Endothelial cell of umbilical vein (primary cell): ENCODE data around the gene SAT1. TPM values are rescaled to one million over a fixed set of nuclear protein-coding genes. Genes with fewer than 3 reads are reported as not detected.

ENCODE experiments used
- BruUV-seq: library from RNA; stranded (reverse); fragments of 400-500 nt; replicated peaks from 2 replicates; lab custom pipeline; 2021; lab: Mats Ljungman, UMichigan
- CTCF ChIA-PET: fragments of 300-600, 350-600 bp; sonication (Branson Sonifier 250); formaldehyde crosslinking; loops from one replicate; lab custom pipeline; 2021; ENCODE audit warnings: antibody characterized with exemption, inconsistent platforms; lab: Charles Lee
- POLR2A ChIA-PET: fragments of 300-600, 350-600 bp; sonication (Branson Sonifier 250); formaldehyde crosslinking; loops from one replicate; lab custom pipeline; 2021; ENCODE audit warnings: antibody characterized with exemption, inconsistent platforms; lab: Charles Lee
- DNase-seq: peaks from one replicate; pipeline ENCODE4 v3.0.0-alpha.2; 2011; ENCODE audit warnings: low read depth, low spot score
- FAIRE-seq: peaks from 2 replicates; lab custom pipeline; 2011; peaks lifted over from hg19 to GRCh38; lab: Jason Lieb, UNC
- H2AFZ ChIP-seq: 2 replicates; pipeline ENCODE4 v1.6.0; 2012; ENCODE audit warnings: low read depth, low read length, control low read depth, inconsistent platforms
- H3K27ac ChIP-seq: 2 replicates; pipeline ENCODE4 v1.5.1; 2011; ENCODE audit warnings: low read depth, mild to moderate bottlenecking, control low read depth, low read length, moderate library complexity; ENCODE audit not compliant: insufficient read depth
- H3K27me3 ChIP-seq, 2 experiments: 2 replicates each; pipeline versions ENCODE4 v1.6.0 to v1.6.1; 2011; ENCODE audit warnings: low read length in 2 of 2, mixed read lengths in 1 of 2; ENCODE audit not compliant: control insufficient read depth in 2 of 2, insufficient read depth in 2 of 2
- H3K36me3 ChIP-seq, 2 experiments: 2 replicates in 1 of 2; 3 replicates in 1 of 2; pipeline ENCODE4 v1.5.1; 2011; ENCODE audit warnings: low read length in 2 of 2, mild to moderate bottlenecking in 1 of 2, moderate library complexity in 1 of 2; ENCODE audit not compliant: control insufficient read depth in 2 of 2, insufficient read depth in 2 of 2; ENCODE audit errors: extremely low read depth in 1 of 2
- H3K4me1 ChIP-seq: 3 replicates; pipeline ENCODE4 v1.5.1; 2011; ENCODE audit warnings: mild to moderate bottlenecking, low read length; ENCODE audit not compliant: control insufficient read depth, insufficient read depth; ENCODE audit errors: extremely low read depth
- H3K4me2 ChIP-seq: 2 replicates; pipeline ENCODE4 v1.6.1; 2011; ENCODE audit warnings: low read length, control low read depth, mixed read lengths; ENCODE audit not compliant: insufficient read depth
- H3K4me3 ChIP-seq, 3 experiments: fragments of 200-600 bp in 1 of 3; sonication (generic), shearing (Covaris generic) in 1 of 3; replicated peaks in 1 of 3; 2 replicates each; pipeline ENCODE4 v1.5.1; 2011 to 2016; ENCODE audit warnings: control low read depth in 3 of 3, low read length in 3 of 3, mild to moderate bottlenecking in 2 of 3, inconsistent platforms in 1 of 3, low read depth in 1 of 3, moderate library complexity in 1 of 3; ENCODE audit not compliant: insufficient read depth in 1 of 3
- H3K79me2 ChIP-seq: 2 replicates; pipeline ENCODE4 v1.6.0; 2012; ENCODE audit warnings: low read length, inconsistent platforms; ENCODE audit not compliant: control insufficient read depth, insufficient read depth
- H3K9ac ChIP-seq: replicated peaks from 2 replicates; pipeline ENCODE3; 2011; ENCODE audit warnings: low read length, control low read depth; ENCODE audit not compliant: insufficient read depth; ENCODE audit errors: extremely low read depth
- H3K9me1 ChIP-seq: replicated peaks from 3 replicates; pipeline ENCODE4 v1.6.0; 2011; ENCODE audit warnings: mild to moderate bottlenecking, low read length; ENCODE audit not compliant: control insufficient read depth, insufficient read depth; ENCODE audit errors: extremely low read depth
- H3K9me3 ChIP-seq: replicated peaks from 2 replicates; pipeline ENCODE4 v1.5.1; 2012; ENCODE audit warnings: low read length, inconsistent platforms; ENCODE audit not compliant: control insufficient read depth, insufficient read depth
- H4K20me1 ChIP-seq: replicated peaks from 2 replicates; pipeline ENCODE3; 2011; ENCODE audit warnings: mild to moderate bottlenecking, low read length; ENCODE audit not compliant: control insufficient read depth, insufficient read depth; ENCODE audit errors: extremely low read depth
- CTCF ChIP-seq, 2 donors: IDR thresholded peaks; 1 replicate in 1 of 2; 2 replicates in 1 of 2; pipeline ENCODE4 v1.5.1; 2011; ENCODE audit warnings: low read length in 2 of 2, mild to moderate bottlenecking in 2 of 2, moderate library complexity in 2 of 2, control low read depth in 1 of 2, inconsistent platforms in 1 of 2, low read depth in 1 of 2; ENCODE audit not compliant: insufficient read depth in 1 of 2; ENCODE audit errors: extremely low read depth in 1 of 2
- EZH2 ChIP-seq: IDR thresholded peaks from 2 replicates; pipeline ENCODE4 v1.6.1; 2012; ENCODE audit warnings: borderline replicate concordance, low read depth, mild to moderate bottlenecking, moderate library complexity, low read length, inconsistent platforms; ENCODE audit not compliant: severe bottlenecking
- FOS ChIP-seq: IDR thresholded peaks from 2 replicates; pipeline ENCODE4 v1.6.1; 2011; ENCODE audit warnings: mild to moderate bottlenecking, low read length, moderate library complexity, borderline replicate concordance; ENCODE audit not compliant: insufficient read depth
- GATA2 ChIP-seq: IDR thresholded peaks from 2 replicates; pipeline ENCODE4 v1.7.0; 2011; ENCODE audit warnings: low read depth, mild to moderate bottlenecking, moderate library complexity, mixed read lengths, low read length; ENCODE audit not compliant: insufficient read length, insufficient read depth
- JUN ChIP-seq: IDR thresholded peaks from 2 replicates; pipeline ENCODE4 v1.6.1; 2011; ENCODE audit warnings: borderline replicate concordance, low read depth; ENCODE audit not compliant: insufficient read length, insufficient read depth
- MAX ChIP-seq: IDR thresholded peaks from 2 replicates; pipeline ENCODE4 v1.6.1; 2011; ENCODE audit not compliant: insufficient read depth, insufficient read length
- MYC ChIP-seq: IDR thresholded peaks from one replicate; pipeline ENCODE4 v1.6.1; 2011; ENCODE audit warnings: mild to moderate bottlenecking, low read depth, low read length
- POLR2A ChIP-seq: IDR thresholded peaks from 2 replicates; pipeline ENCODE4 v1.6.1; 2012; ENCODE audit warnings: low read depth, mild to moderate bottlenecking, control low read depth, low read length
- POLR2AphosphoS5 ChIP-seq: IDR thresholded peaks from 2 replicates; pipeline ENCODE4 v1.6.1; 2012; ENCODE audit warnings: low read depth, mild to moderate bottlenecking, control low read depth, low read length, moderate library complexity; ENCODE audit not compliant: insufficient read depth
- dilution Hi-C: fragments of 300-500 bp; cut with MboI; formaldehyde crosslinking; loops from one replicate; pipeline ENCODE4 v1.15.0; 2019; ENCODE audit warnings: low sequenced_read_pairs; ENCODE audit not compliant: extremely low pct_ligation_motif_present
- intact Hi-C: fragments of 100-400 bp; cut with micrococcal nuclease; formaldehyde crosslinking; loops from one replicate; pipeline ENCODE4 v1.10.0; 2022
- polyA plus RNA-seq, 4 experiments: library from polyadenylated mRNA; depleted of rRNA in 3 of 4; stranded (reverse) in 3 of 4; unstranded in 1 of 4; fragments of >200 nt; gene quantifications; 2 replicates each; pipeline versions ENCODE4 v1.2.1 to v1.2.3, GENCODE V29; 2011 to 2012; ENCODE audit warnings: missing spikeins in 1 of 4
- total RNA-seq: library from RNA; stranded (reverse); gene quantifications from 2 replicates; pipeline ENCODE4 v1.2.3, GENCODE V29; 2021

SAT1 gene
- total and polyA plus RNA-seq, 2 donors (not counting 3 experiments of a cell fraction or from before 2014, with no cell fraction given), result 289 to 526 TPM

- dilution Hi-C loops (no loop called here), intact Hi-C loops (no loop called here)
- TF ChIP-seq MAX (no peak), JUN (no peak), CTCF (IDR thresholded peaks at IDR 0.05; ENCODE audit: extremely low read depth in 1 of 2, insufficient read depth in 1 of 2, low read depth in 1 of 2, low read length in 2 of 2) (no peak), POLR2A (no peak), FOS (no peak), POLR2AphosphoS5 (no peak), EZH2 (no peak), GATA2 (no peak), MYC (no peak)
- Histone ChIP-seq H3K27me3 (no peaks in the 10 kb centered on the region), H3K9me1 (no peaks in the 10 kb centered on the region), H3K4me2 (no peak overlapping the region), H3K27ac (no peak overlapping the region), H3K9me3 (no peaks in the 10 kb centered on the region), H4K20me1 (no peaks in the 10 kb centered on the region), H3K36me3 (no peaks in the 10 kb centered on the region), H3K9ac (no peak overlapping the region), H3K79me2 (no peaks in the 10 kb centered on the region), H2AFZ (no peak overlapping the region), H3K4me3 (no peak overlapping the region), H3K4me1 (no peaks in the 10 kb centered on the region)
- no peak for DNase-seq
- no TSS peak for BruUV-seq
- POLR2A ChIA-PET, result no interaction called here
- FAIRE-seq, result peak; percentile 31
- CTCF ChIA-PET, result interaction anchor here (3.1 kb wide), 1 partner anchor 80 kb away, joined by 10 read pairs; no protein-coding TSS in a partner anchor
Measured at GRCh38 chrX:23821847-23822246, 38.9 kb downstream of the SAT1 start.
